Spleen (tissue), 11 donors: ENCODE measurements around the gene CSH1. TPM values are rescaled to one million over a fixed set of nuclear protein-coding genes. Genes with fewer than 3 reads are reported as not detected.

Experiments used
- DNase-seq: peaks from one replicate; pipeline ENCODE4 v3.0.0-alpha.2; 2020
- H3K27ac ChIP-seq, 8 donors: fragments of 200-600 bp; sonication (generic) in 7 of 8; 1 replicate in 4 of 8; 2 replicates in 4 of 8; pipeline versions ENCODE4 v1.5.0 to v1.8.0; 2016 to 2021; ENCODE audit warnings: inconsistent platforms in 4 of 8, mild to moderate bottlenecking in 4 of 8, moderate library complexity in 1 of 8
- H3K27me3 ChIP-seq, 7 donors: fragments of 200-600 bp; sonication (generic) in 6 of 7; replicated peaks in 1 of 7; 1 replicate in 4 of 7; 2 replicates in 3 of 7; pipeline versions ENCODE4 v1.5.0 to v1.8.0; 2016 to 2021; ENCODE audit warnings: inconsistent platforms in 3 of 7, mild to moderate bottlenecking in 1 of 7
- H3K36me3 ChIP-seq, 6 donors: fragments of 200-600 bp; sonication (generic) in 5 of 6; 1 replicate in 4 of 6; 2 replicates in 2 of 6; pipeline versions ENCODE4 v1.5.0 to v1.8.0; 2016 to 2021; ENCODE audit warnings: inconsistent platforms in 2 of 6
- H3K4me1 ChIP-seq, 6 donors: fragments of 200-600 bp; sonication (generic) in 5 of 6; 1 replicate in 3 of 6; 2 replicates in 3 of 6; pipeline versions ENCODE4 v1.5.0 to v1.8.0; 2016 to 2021; ENCODE audit warnings: inconsistent platforms in 3 of 6
- H3K4me3 ChIP-seq, 8 donors: fragments of 200-600 bp; sonication (generic) in 7 of 8; 1 replicate in 4 of 8; 2 replicates in 4 of 8; pipeline versions ENCODE4 v1.5.0 to v1.8.0; 2016 to 2021; ENCODE audit warnings: inconsistent platforms in 4 of 8, mild to moderate bottlenecking in 4 of 8, moderate library complexity in 2 of 8
- H3K9me3 ChIP-seq, 8 donors: fragments of 200-600 bp; sonication (generic) in 7 of 8; 1 replicate in 4 of 8; 2 replicates in 4 of 8; pipeline versions ENCODE4 v1.5.0 to v1.8.0; 2016 to 2021; ENCODE audit warnings: inconsistent platforms in 4 of 8
- CTCF ChIP-seq, 11 experiments: fragments of 200-600 bp in 7 of 11; fragments of 450-650 bp in 4 of 11; sonication (generic) in 4 of 11; IDR thresholded peaks in 8 of 11; conservative IDR thresholded peaks in 3 of 11; 1 replicate in 7 of 11; 2 replicates in 4 of 11; pipeline versions ENCODE4 v1.4.0 to v1.8.0; 2016 to 2021; ENCODE audit warnings: antibody characterized with exemption in 11 of 11, inconsistent platforms in 4 of 11, mild to moderate bottlenecking in 1 of 11
- POLR2A ChIP-seq, 3 donors: fragments of 450-650 bp; IDR thresholded peaks; one replicate each; pipeline ENCODE4 v1.5.1; 2017; ENCODE audit warnings: antibody characterized with exemption in 3 of 3, mild to moderate bottlenecking in 1 of 3
- POLR2AphosphoS5 ChIP-seq, 3 donors: sonication (generic); formaldehyde crosslinking; IDR thresholded peaks; one replicate each; pipeline ENCODE4 v1.5.1; 2017; ENCODE audit warnings: antibody characterized with exemption in 3 of 3
- WGBS, 5 donors: extraction: QIAGEN DNeasy Blood & Tissue Kit in 3 of 5; methylation state at CpG; one replicate each; pipeline versions ENCODE4 v1.1.5 to v1.1.7; 2013 to 2018; 5-methylcytosine and 5-hydroxymethylcytosine counted together
- intact Hi-C: fragments of 100-400 bp; cut with DNase I; formaldehyde crosslinking; loops from one replicate; pipeline ENCODE4 v1.15.0; 2023; ENCODE audit warnings: low total_unique reads
- polyA plus RNA-seq, 3 donors: library from polyadenylated mRNA; stranded (reverse); fragments of 200-250 nt; gene quantifications; one replicate each; pipeline ENCODE4 v1.2.1, GENCODE V29; 2013
- total RNA-seq, 7 donors: library from RNA; depleted of rRNA in 3 of 7; stranded (reverse); fragments of >200 nt in 3 of 7; fragmentation: NEBNext Ultra II Directional in 4 of 7; extraction: Animal tissue kit (Norgen Biotek cat#: 25700) in 4 of 7; gene quantifications; one replicate each; pipeline versions ENCODE4 v1.1.0 to v1.2.1, GENCODE V29; 2016 to 2021
- donor health status: healthy with polysubstance abuse.
- donor health status: DM: no; HTN: no; CAD: no; lungs with moderate emphysema.
- donor health status: DM: no; HTN: no; CAD: no.
- donor health status: Bipolar disorder and iron deficiency.
- donor health status: healthy.
- donor health status: DM: no; HTN: no; CAD: no.
- donor health status: DM: yes; HTN: yes; CAD: no.

Gene CSH1
- total and polyA plus RNA-seq, 10 donors: not detected

DNA sequence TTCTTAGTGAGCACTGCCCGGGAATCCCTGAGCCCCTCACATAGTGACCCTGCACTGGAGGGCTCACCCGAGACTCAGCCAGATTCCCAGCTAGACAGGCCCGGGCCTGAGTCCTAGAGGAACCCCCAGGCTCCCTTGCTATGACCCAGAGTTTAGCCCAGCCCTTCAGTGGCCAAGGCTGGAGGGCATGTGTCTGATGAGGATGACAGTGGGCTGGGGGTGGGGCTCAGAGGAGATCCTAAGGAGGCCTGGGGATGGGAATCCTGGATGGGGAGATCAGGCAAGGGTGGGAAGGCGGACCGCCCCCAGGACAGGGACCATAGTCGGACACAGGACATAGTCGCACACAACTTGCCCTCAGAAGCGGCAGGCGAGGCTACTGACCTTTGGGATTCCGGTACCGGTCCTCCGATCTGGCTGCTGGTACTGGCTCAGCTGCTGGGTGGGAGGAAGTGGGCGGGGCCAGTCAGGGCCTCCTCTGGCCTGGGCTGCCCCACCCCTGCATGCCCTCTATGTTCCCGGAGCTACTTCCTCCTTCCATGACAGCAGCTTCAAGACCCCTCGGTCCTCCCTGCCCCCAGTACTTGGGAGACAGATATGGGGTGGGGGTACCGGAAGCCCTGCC lies 34.7 kb upstream of the CSH1 start:
- TF ChIP-seq CTCF (IDR thresholded peaks at IDR 0.05 in 8 of 11, conservative IDR thresholded peaks at IDR 0.05 in 3 of 11): no peak
- TF ChIP-seq POLR2AphosphoS5 (IDR thresholded peaks at IDR 0.05): peak; percentile 61 to 80 (median 78)
- TF ChIP-seq POLR2A (IDR thresholded peaks at IDR 0.05): no peak
- Histone ChIP-seq H3K9me3 (no peaks in the 10 kb centered on the region), H3K4me1 (peaks cover 37 to 97% (median 83%) of the 10 kb centered on the region in 6 donors), H3K27ac (peak overlapping the region; percentile 80 to 94 (median 86)), H3K4me3 (peak overlapping the region; percentile 51 to 95 (median 72)), H3K36me3 (peaks cover 0 to 41% (median 19%) of the 10 kb centered on the region in 6 donors), H3K27me3 (no peaks in the 10 kb centered on the region)
- peak; percentile 97 for DNase-seq
- intact Hi-C loops: no loop called here
- 18 to 26% (median 21%) methylated on average over 6 to 16 of the region's 16 CpGs for WGBS, 5 donors

DNA sequence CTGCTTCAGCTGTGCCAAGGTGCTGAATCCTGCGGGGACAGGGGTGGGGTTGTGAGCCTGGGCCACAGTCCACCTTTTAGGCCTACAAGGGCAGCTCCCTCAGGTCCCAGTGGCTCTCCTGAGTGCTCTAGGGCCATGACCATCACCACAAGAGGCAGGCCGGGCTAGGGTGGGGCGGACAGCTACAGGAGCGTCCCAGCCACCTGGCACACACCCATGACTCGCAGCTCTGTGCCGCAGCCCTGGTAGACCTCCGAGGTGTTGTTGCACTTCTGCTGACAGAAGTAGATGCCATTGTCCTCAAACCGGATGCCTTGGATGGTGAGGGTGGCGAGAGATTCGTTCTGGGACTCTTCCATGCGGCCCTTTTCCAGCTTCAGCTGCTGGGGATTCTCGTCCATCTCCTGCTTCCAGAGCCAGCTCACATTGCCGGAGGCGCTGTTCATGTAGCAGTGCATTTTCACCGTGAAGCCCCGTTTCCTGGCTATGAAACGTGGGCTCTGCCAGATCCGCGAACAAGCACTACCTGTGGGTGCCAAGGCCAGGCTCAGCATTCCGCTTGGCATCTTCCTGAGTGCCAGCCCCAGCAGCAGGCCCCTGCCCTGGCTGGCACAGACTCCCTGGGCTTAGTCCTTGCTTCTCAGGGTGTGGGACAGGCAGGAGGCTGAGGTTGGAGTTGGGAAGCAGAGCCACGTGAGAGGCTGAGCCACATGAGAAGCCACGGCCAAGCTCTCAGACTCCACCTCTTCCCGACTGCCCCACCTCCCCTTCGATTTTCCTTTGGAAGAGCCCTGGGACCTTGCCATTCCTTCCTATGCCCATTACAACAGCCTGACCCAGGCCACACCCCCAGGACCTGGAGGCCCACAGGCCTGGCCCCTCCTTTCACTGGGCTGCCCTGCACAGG lies 33.7 kb upstream of the CSH1 start:
- TF ChIP-seq POLR2A (IDR thresholded peaks at IDR 0.05) (no peak), POLR2AphosphoS5 (IDR thresholded peaks at IDR 0.05) (peak; percentile 60 to 81 (median 70))
- peak overlapping the region; percentile 51 to 95 (median 72) for H3K4me3 ChIP-seq
- H3K27ac ChIP-seq: peak overlapping the region; percentile 80 to 94 (median 86)
- peaks cover 0 to 41% (median 19%) of the 10 kb centered on the region in 6 donors for H3K36me3 ChIP-seq
- peak; percentile 84 for DNase-seq
- intact Hi-C loops: loop anchor here (10.0 kb wide), 1 partner anchor 55 kb away; no protein-coding TSS in a partner anchor
- H3K27me3 ChIP-seq: no peaks in the 10 kb centered on the region
- peaks cover 37 to 100% (median 90%) of the 10 kb centered on the region in 6 donors for H3K4me1 ChIP-seq
- 64 to 82% (median 69%) methylated on average over 17 to 24 of the region's 24 CpGs for WGBS, 5 donors
- H3K9me3 ChIP-seq: no peaks in the 10 kb centered on the region

DNA sequence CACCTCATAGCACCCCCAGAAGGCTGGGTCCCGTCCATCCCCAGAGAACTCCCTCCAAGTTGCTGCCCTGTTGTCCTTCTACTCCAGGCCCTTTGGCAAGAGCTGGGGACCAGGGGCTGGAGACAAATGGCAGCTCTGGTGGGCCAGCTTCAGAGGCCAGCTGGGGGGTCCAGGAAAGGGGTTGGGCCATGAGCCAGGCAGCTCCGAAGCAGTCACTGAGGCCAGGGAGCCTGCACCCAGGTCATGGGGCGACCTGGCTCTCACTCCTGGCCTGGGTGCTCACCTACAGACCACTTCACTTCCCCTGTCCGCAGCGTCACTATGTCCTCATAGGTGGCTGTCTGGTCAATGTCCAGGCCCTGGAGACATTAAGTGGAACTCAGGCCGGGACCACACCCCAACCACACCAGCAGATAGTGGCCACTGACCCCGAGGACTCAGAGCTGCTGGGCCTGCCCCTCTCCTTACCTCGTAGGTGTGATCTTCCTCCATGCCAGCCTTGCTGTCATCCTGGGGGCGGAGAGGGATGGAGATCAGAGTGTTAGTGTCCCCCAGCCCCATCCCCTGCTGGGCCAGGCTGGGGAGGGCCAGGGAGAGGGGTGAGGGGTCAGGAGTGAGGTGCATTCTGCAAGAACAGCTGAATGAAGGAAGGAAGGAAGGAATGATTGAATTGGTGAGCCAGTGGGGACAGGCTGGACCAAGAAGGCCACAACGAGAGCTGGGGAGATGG lies 32.8 kb upstream of the CSH1 start:
- intact Hi-C loops: loop anchor here (10.0 kb wide), 1 partner anchor 56 kb away; no protein-coding TSS in a partner anchor
- peaks cover 0 to 41% (median 19%) of the 10 kb centered on the region in 6 donors for H3K36me3 ChIP-seq
- no peaks in the 10 kb centered on the region for H3K9me3 ChIP-seq
- H3K4me3 ChIP-seq: peak overlapping the region; percentile 51 to 95 (median 72)
- peak; percentile 74 for DNase-seq
- peaks cover 41 to 100% (median 87%) of the 10 kb centered on the region in 6 donors for H3K4me1 ChIP-seq
- H3K27me3 ChIP-seq: no peaks in the 10 kb centered on the region
- TF ChIP-seq CTCF (IDR thresholded peaks at IDR 0.05 in 8 of 11, conservative IDR thresholded peaks at IDR 0.05 in 3 of 11) (no peak), POLR2AphosphoS5 (IDR thresholded peaks at IDR 0.05) (no peak), POLR2A (IDR thresholded peaks at IDR 0.05) (no peak)
- H3K27ac ChIP-seq: peak overlapping the region; percentile 51 to 94 (median 86)
- 78 to 95% (median 86%) methylated on average over 10 of the region's 10 CpGs for WGBS, 5 donors

- Histone ChIP-seq H3K27ac (peak overlapping the region in 7 of 8 donors; percentile 55 to 94 (median 85)), H3K4me1 (peaks cover 47 to 100% (median 89%) of the 10 kb centered on the region in 6 donors), H3K27me3 (no peaks in the 10 kb centered on the region), H3K4me3 (peak overlapping the region in 6 of 8 donors; percentile 59 to 95 (median 74)), H3K36me3 (peaks cover 0 to 41% (median 19%) of the 10 kb centered on the region in 6 donors), H3K9me3 (no peaks in the 10 kb centered on the region)
- DNase-seq: peak; percentile 73
- intact Hi-C loops: loop anchor here (10.0 kb wide), 1 partner anchor 57 kb away; no protein-coding TSS in a partner anchor
- 70 to 86% (median 76%) methylated on average over 8 to 10 of the region's 10 CpGs for whole genome bisulfite sequencing, 5 donors
- TF ChIP-seq POLR2A (IDR thresholded peaks at IDR 0.05) (no peak), CTCF (IDR thresholded peaks at IDR 0.05 in 8 of 11, conservative IDR thresholded peaks at IDR 0.05 in 3 of 11) (no peak), POLR2AphosphoS5 (IDR thresholded peaks at IDR 0.05) (peak in 1 of 3 donors; percentile 50)
Observed at GRCh38 chr17:63928172-63928666, 31.8 kb upstream of the CSH1 start.
